Hindlimb muscle (tissue), 1 donor: ENCODE results near the gene YLPM1. TPM values are rescaled to one million over a fixed set of nuclear protein-coding genes. Genes with fewer than 3 reads are reported as not detected.

Experiments
- DNase-seq: peaks from one replicate; pipeline ENCODE4 v3.0.0-alpha.2; 2013
- polyA plus RNA-seq: library from polyadenylated mRNA; unstranded; fragments of 120-200 nt; gene quantifications from one replicate; pipeline ENCODE4 v1.2.1, GENCODE V29; 2013; ENCODE audit not compliant: insufficient read length

YLPM1 gene
- polyA plus RNA-seq, 1 donor = 51.9 TPM

DNA sequence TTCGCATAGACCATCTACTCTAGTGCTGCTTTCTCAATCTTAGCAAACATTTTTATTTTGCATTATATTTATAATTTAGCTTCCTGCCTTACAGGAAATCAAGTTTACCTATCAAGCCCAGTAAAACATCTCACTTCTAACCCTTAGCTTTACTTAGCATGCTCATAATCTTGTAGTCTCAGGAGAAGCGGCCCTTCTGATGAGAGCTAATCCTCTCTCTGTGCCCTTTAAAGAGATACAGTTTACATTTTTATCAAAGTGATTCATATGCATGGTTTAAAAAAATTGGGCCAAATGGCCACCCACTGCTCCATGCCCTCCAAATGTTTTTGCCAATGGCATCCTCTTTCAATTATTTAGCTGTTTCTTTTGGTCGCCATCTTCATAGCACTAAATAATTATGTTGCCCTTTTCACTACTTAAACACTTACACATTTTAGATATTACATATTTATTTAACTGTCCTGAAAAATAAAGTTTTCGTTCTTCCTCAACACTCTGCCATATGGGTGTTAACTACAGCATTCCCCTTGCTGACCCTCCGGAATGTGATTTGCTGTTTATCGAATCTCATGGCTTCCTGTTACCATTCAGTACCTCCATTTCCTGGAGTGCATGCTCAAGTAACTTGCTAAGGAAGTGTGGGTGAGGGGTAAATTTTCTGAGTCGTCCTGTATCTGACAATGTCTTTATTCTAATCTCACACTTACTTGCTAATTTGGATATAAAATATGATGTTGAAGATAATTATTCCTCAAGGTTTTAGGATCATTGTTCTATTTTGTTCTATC is 29.3 kb downstream of the YLPM1 start:
- DNase-seq = no peak

GRCh38 chr14:74793506-74794155 is 30.5 kb downstream of the YLPM1 start:
- DNase-seq = no peak

- no peak for DNase-seq
Observed at GRCh38 chr14:74794947-74795346, 31.8 kb downstream of the YLPM1 start.

- no peak for DNase-seq
Observed at GRCh38 chr14:74799765-74800164, 36.6 kb downstream of the YLPM1 start.

DNA sequence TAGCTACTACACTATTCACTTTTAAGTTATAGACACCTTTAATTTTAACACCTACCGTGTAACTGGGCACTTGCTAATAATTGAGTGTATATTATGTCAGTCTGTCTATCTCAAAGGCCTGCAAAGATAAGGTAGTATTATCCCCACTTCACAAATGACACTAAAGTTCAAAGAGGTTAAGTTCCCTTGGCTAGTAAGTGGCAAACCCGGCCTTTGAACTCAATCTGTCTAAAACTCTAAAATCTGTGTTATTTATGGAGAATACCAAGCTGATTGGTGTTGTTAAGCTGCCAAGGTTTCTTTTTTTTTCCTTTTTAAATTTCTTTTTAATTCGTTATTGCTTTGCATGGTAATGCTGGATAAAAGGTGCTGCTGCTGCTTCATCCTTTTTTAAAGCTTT is 37.7 kb downstream of the YLPM1 start:
- no peak for DNase-seq

GRCh38 chr14:74801396-74801795 is 38.3 kb downstream of the YLPM1 start:
- DNase-seq = no peak

- DNase-seq = peak; percentile 6
Observed at GRCh38 chr14:74804219-74804825, 41.2 kb downstream of the YLPM1 start.

GRCh38 chr14:74807853-74808545 is 44.9 kb downstream of the YLPM1 start:
- no peak for DNase-seq

DNA sequence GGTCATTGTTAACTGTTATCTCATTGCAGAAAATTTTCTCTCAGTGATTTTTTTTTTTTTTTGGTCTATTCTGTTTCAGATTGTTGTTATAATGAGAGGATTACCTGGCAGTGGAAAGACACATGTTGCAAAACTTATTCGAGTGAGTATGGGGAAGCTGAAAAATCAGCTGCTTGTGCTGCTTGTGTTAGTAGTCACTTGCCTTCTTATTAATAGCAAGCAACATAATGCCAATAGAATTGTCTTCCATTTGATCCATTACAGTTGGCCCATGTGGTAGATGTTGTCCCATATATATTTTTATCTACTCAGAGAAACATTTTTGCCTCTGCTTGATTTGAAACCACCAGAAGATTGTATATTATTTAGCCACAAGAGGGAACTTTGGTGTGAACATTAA is 53.0 kb downstream of the YLPM1 start:
- no peak for DNase-seq

DNA sequence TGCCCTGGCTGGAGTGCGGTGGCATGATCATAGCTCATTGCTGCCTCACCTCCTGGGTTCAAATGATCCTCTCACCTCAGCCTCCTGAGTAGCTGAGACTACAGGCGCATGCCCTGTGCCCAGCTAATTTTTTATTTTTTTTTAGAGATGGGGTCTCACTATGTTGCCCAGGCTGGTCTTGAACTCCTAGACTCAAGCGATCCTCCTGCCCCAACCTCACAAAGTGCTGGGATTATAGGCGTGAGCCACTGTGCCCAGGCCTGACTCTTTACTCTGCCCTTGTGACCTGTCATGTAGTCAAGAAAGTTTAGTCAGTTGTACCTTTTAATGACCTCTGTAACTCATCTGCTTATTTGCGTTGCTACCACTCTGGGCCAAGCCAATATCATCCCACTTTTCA is 57.2 kb downstream of the YLPM1 start:
- DNase-seq = no peak

- no peak for DNase-seq
Observed at GRCh38 chr14:74821267-74821915, 58.3 kb downstream of the YLPM1 start.

GRCh38 chr14:74824997-74825396 is 61.9 kb downstream of the YLPM1 start:
- DNase-seq = no peak

- DNase-seq = no peak
Observed at GRCh38 chr14:74826574-74826973, 63.5 kb downstream of the YLPM1 start.

DNA sequence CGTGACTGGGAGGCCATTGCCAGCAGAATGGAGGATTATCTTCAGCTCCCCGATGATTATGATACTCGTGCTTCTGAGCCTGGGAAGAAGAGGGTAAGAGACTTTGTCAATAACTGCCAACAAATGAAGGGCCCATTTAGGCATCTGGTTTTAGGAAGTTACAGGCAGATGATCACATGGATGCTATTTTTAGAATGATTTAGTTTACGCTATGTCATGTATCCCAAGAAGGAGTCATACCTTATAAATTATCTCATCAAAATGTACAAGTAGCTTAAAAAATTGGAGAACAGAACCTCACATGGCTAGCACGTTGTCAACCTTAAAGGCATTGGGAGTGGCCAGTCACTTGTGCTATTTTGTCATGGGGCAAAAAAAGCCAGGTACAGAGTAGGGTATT is 66.1 kb downstream of the YLPM1 start:
- DNase-seq = no peak

DNA sequence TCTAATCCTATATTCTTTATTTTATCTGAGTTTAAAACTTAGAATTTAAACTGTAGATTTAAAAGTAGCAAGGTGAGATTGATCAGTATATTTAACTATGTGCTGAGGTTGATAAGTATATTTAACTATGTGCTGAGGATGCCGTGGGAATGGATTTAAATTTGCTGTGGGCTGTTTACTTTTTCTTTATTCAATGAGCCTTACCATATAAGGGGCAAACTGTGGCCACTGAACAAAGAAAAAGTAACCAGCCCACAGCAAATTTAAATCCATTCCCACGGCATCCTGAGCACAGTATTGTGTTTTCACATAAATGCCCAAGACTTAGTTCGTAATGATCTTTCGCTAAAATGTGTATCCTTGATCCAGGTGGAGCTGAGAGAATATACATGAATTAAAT is 69.7 kb downstream of the YLPM1 start:
- DNase-seq = no peak

DNA sequence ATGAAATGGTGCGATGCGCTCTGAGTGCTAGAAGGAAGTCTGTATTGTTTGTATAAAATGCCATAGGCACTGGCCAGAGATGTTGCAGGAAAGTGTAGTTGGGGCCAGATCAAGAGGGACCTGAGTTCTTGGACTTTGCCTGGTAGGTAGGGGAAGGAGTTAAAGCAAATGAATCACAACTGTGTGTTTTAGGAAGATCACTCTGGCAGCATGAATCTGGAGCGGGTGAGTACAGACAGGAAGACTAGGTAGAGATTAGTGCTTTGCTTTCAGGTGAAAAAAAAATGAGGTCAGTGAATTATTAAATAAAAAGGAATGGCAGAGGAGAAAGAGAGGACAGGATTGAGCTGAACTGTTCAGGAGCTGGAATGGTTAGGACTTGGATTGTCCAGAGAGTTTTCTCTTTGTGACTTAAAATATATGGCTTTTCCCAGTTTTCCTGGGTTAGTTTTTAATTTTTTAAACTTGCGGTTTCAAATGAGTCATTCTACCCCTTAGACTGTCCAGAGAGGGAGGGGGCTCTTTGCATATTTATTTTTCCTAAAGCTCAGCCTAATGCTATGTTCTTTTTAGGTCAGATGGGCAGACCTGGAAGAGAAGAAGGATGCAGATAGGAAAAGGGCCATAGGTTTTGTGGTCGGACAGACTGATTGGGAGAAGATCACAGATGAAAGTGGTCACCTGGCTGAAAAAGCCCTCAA is 71.7 kb downstream of the YLPM1 start:
- DNase-seq = no peak

GRCh38 chr14:74835645-74836250 is 72.6 kb downstream of the YLPM1 start:
- no peak for DNase-seq

- no peak for DNase-seq
Observed at GRCh38 chr14:74836251-74836960, 73.3 kb downstream of the YLPM1 start.

DNA sequence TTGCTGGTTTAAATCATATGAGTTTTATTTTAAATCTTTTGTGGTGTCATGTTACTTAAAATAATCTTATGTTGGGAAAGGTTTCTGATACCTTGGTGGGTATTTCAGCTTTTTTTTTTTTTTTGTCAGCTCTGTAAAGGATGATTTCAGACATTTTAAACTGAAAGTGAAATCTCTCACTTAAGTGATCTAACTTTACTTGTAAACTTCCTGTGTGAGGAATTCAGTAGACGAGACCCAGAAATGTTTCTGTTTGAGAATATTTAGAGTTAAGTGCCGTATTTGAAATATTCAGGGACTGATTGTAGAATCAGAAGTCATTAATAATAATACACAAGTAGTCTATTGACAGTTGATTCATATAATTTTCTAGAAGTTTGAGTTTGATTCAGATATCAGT is 75.0 kb downstream of the YLPM1 start:
- DNase-seq = no peak

DNA sequence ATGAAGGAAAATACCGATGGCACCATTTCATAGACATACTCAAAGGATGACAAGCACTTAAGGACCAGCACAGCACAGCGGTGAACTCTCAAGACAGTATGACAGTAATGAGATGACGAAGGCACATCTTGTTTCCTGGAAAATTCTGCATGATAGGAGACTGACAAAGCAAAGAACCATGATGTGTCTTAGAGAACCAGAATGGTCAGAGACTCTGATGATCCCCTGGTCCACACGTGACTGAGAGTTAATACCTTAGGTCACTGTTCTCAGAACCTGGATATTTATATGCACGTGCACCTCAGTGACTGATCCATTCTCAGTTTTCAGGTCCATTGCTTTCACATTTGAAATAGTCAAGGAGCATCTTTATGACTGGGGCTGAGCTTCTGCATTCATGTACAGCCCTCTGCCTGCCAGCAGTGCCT is 77.5 kb downstream of the YLPM1 start:
- no peak for DNase-seq
